ENCODE data around the gene PTPRN2.

Gene PTPRN2

DNA sequence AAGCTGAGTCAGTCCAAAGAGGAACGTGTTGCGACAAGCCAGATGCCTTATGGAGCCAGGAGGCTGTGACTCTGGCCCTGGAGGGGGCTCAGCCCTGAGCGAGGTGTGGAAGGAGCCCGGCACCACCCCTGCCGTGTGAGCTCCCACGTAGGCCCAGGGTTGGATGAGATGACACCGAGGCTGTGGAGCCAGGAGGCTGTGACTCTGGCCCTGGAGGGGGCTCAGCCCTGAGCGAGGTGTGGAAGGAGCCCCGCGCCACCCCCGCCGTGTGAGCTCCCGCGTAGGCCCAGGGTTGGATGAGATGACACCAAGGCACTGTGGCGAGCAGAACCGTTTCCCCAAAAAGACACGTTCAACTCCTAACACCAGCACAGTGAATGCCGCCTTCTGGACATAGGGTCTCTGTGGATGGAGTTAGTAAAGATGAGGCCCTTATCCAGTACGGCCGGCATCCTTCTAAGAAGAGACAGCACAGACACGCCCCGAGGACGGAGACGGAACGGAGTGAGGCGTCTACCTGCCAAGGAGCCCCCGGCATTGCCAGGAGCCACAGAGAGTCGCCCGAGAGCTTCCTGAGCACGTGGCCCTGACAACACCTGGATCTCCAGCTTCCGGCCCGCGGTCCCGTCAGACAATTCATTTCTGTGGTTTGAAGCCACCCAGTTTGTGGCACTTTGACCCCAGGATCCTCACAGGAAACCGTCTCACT lies 778.3 kb downstream of the PTPRN2 start:
- DNase-seq (ENCODE audit: insufficient read length, low spot score) (no peak), FAIRE-seq (no peak)
- TF ChIP-seq, protein P1, sequence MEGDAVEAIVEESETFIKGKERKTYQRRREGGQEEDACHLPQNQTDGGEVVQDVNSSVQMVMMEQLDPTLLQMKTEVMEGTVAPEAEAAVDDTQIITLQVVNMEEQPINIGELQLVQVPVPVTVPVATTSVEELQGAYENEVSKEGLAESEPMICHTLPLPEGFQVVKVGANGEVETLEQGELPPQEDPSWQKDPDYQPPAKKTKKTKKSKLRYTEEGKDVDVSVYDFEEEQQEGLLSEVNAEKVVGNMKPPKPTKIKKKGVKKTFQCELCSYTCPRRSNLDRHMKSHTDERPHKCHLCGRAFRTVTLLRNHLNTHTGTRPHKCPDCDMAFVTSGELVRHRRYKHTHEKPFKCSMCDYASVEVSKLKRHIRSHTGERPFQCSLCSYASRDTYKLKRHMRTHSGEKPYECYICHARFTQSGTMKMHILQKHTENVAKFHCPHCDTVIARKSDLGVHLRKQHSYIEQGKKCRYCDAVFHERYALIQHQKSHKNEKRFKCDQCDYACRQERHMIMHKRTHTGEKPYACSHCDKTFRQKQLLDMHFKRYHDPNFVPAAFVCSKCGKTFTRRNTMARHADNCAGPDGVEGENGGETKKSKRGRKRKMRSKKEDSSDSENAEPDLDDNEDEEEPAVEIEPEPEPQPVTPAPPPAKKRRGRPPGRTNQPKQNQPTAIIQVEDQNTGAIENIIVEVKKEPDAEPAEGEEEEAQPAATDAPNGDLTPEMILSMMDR (IDR thresholded peaks at IDR 0.05; ENCODE audit: insufficient read depth, missing control alignments): no peak

DNA sequence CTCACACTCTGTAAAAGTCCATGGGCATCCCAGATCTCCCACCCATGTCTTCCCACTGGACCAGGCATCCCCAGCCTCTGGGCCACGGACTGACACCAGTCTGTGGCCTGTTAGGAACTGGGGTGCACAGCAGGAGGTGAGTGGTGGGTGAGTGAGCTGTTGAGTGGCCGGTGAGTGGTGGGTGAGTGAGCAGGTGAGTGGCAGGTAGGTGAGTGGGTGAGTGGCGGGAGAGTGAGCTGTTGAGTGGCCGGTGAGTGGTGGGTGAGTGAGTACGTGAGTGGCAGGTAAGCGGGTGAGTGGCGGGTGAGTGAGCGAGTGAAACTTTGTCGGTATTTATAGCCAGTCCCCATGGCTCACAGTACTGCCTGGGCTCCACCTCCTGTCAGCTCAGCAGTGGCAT lies 779.6 kb downstream of the PTPRN2 start:
- no peak for DNase-seq (ENCODE audit: insufficient read length, low spot score)
- TF ChIP-seq, protein P1 (IDR thresholded peaks at IDR 0.05; ENCODE audit: insufficient read depth, missing control alignments): no peak
- no peak for FAIRE-seq

DNA sequence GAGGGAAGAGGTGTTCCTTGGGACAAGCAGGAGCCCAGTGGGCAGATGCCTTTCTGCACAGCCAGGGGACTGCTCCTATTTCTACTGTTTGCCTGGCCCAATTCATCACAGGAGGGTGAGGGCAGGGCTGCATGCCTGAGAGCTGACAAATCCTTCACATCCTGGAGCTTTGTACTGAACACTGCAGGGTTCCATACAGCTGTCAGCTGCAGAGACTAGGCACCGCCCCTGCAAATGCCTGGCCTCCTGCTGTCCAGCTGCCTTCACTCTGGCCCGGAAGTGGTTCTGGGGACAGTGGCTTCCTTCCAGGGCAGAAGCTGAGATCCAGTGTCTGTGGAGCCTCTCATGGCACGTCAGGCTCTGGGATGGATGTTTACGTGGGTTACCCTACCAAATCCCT lies 780.1 kb downstream of the PTPRN2 start:
- FAIRE-seq (no peak), DNase-seq (ENCODE audit: insufficient read length, low spot score) (no peak)
- TF ChIP-seq, protein P1 (IDR thresholded peaks at IDR 0.05; ENCODE audit: insufficient read depth, missing control alignments): no peak

GRCh38 chr7:157806711-157807110 lies 780.9 kb downstream of the PTPRN2 start:
- FAIRE-seq (no peak), DNase-seq (ENCODE audit: insufficient read length, low spot score) (no peak)
- TF ChIP-seq, protein P1 (IDR thresholded peaks at IDR 0.05; ENCODE audit: insufficient read depth, missing control alignments): no peak

- no peak for DNase-seq (ENCODE audit: insufficient read length, low spot score)
- TF ChIP-seq, protein P1 (IDR thresholded peaks at IDR 0.05; ENCODE audit: insufficient read depth, missing control alignments): no peak
- no peak for FAIRE-seq
Observed at GRCh38 chr7:157805713-157806112, 781.9 kb downstream of the PTPRN2 start.

GRCh38 chr7:157803906-157804305 lies 783.7 kb downstream of the PTPRN2 start:
- TF ChIP-seq, protein P1 (IDR thresholded peaks at IDR 0.05; ENCODE audit: insufficient read depth, missing control alignments): no peak
- DNase-seq (ENCODE audit: insufficient read length, low spot score): no peak
- FAIRE-seq: no peak

DNA sequence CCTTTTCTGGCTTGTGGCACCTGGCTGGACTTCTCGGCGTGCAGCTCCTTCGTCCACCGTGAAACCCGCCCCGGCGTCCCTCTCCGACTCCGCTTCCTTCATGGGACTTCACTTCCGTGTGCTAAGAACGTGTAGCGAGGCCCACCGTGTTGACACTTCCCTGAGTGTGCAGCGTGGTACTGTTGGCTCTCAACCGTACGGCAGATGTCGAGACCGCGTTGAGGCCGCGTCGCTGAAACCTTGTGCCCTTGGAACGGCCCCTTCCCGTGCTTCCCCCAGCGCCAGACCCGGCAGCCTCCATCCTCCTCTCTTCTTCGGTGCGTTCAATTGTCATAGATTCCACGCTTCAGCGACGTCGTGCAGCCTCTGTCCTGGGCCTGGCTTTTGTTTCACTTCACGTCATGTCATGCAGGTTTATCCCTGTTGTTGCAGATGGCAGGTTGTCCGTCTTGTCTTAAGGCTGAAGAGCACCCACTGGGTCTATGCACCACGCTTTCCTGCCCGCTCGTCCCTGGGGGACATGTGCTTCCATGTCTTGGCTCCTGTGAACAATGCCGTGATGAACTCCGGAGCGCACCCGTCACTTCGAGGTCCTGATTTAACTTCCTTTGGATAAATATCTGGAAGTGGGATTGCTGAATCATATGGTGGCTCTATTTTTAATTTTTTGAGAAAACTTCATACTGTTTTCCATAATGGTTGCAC lies 785.5 kb downstream of the PTPRN2 start:
- TF ChIP-seq, protein P1 (IDR thresholded peaks at IDR 0.05; ENCODE audit: insufficient read depth, missing control alignments): no peak
- no peak for DNase-seq (ENCODE audit: insufficient read length, low spot score)
- no peak for FAIRE-seq
